Liver (tissue), 3 donors: ENCODE data around the gene ABCA13.

Experiments used
- CTCF ChIP-seq: fragments of 150-350 bp; IDR thresholded peaks from 2 replicates; pipeline ENCODE4 v1.5.1; 2017; ENCODE audit warnings: improper control_type of control experiment, low read depth, low read length; ENCODE audit not compliant: missing input control
- GABPA ChIP-seq, 2 donors: IDR thresholded peaks in 1 of 2; conservative IDR thresholded peaks in 1 of 2; 2 replicates each; pipeline ENCODE4 v1.6.1; 2016; ENCODE audit warnings: antibody characterized with exemption in 2 of 2, mild to moderate bottlenecking in 1 of 2, moderate library complexity in 1 of 2
- RAD21 ChIP-seq, 2 donors: IDR thresholded peaks; 2 replicates each; pipeline ENCODE4 v1.6.1; 2016; ENCODE audit warnings: antibody characterized with exemption in 2 of 2, mild to moderate bottlenecking in 2 of 2
- REST ChIP-seq: IDR thresholded peaks from 2 replicates; pipeline ENCODE4 v1.6.1; 2016; ENCODE audit warnings: antibody characterized with exemption, mild to moderate bottlenecking
- SP1 ChIP-seq: IDR thresholded peaks from 2 replicates; pipeline ENCODE4 v1.6.1; 2018; ENCODE audit warnings: antibody characterized with exemption, mild to moderate bottlenecking
- TAF1 ChIP-seq: conservative IDR thresholded peaks from 2 replicates; pipeline ENCODE4 v1.6.1; 2016; ENCODE audit warnings: antibody characterized with exemption, mild to moderate bottlenecking
- YY1 ChIP-seq: IDR thresholded peaks from 2 replicates; pipeline ENCODE4 v1.6.1; 2016; ENCODE audit warnings: antibody characterized with exemption, mild to moderate bottlenecking
- TF ChIP-seq, protein P1 (sequence below): IDR thresholded peaks from 2 replicates; pipeline ENCODE4 v1.6.1; 2016; ENCODE audit warnings: antibody characterized with exemption
- donor health status: healthy.
- donor health status: healthy.

DNA sequence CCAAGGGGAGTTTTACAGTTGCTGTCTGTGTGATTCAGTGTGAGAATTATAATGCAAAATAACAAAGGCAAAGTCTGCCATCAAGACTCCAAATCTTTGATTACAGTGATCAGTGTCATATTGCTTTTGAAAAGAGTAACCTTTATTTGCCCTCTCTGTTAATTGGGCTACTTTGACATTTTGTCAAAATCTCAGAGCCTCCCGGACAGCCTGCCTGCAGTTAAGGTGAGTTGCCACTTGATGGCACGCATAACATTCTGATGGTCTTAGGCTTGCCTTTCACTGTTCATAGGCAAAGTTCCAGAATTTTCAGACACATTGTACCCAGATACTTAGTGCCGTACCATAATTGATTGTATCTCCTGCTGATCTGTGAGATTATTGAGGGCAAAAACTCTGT lies 253.5 kb downstream of the ABCA13 start:
- TF ChIP-seq CTCF: peak; percentile 34
- TF ChIP-seq TAF1: no peak
- peak; percentile 67 to 69 for TF ChIP-seq RAD21 (IDR thresholded peaks at IDR 0.05)
- TF ChIP-seq YY1: no peak
- TF ChIP-seq SP1: no peak
- no peak for TF ChIP-seq GABPA (IDR thresholded peaks at IDR 0.05 in 1 of 2, conservative IDR thresholded peaks at IDR 0.05 in 1 of 2)
- TF ChIP-seq REST: no peak
- TF ChIP-seq, protein P1, sequence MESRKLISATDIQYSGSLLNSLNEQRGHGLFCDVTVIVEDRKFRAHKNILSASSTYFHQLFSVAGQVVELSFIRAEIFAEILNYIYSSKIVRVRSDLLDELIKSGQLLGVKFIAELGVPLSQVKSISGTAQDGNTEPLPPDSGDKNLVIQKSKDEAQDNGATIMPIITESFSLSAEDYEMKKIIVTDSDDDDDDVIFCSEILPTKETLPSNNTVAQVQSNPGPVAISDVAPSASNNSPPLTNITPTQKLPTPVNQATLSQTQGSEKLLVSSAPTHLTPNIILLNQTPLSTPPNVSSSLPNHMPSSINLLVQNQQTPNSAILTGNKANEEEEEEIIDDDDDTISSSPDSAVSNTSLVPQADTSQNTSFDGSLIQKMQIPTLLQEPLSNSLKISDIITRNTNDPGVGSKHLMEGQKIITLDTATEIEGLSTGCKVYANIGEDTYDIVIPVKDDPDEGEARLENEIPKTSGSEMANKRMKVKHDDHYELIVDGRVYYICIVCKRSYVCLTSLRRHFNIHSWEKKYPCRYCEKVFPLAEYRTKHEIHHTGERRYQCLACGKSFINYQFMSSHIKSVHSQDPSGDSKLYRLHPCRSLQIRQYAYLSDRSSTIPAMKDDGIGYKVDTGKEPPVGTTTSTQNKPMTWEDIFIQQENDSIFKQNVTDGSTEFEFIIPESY: no peak
